ENCODE measurements around the gene NEURL1.

NEURL1 gene

GRCh38 chr10:103636492-103636891, 143.0 kb downstream of the NEURL1 start:
- Histone ChIP-seq H3K4me3 (no peak overlapping the region), H3K4me1 (no peaks in the 10 kb centered on the region), H3K36me3 (replicated peaks) (no peaks in the 10 kb centered on the region), H3K27me3 (ENCODE audit: low read depth) (no peaks in the 10 kb centered on the region), H3K9me3 (no peaks in the 10 kb centered on the region)
- in situ Hi-C loops (cut with MboI; ENCODE audit: low sequenced_read_pairs) = no loop called here
- no peak for DNase-seq (ENCODE audit: low spot score in 2 of 2)

GRCh38 chr10:103637011-103637410, 143.5 kb downstream of the NEURL1 start:
- no peaks in the 10 kb centered on the region for H3K36me3 ChIP-seq (replicated peaks)
- in situ Hi-C loops (cut with MboI; ENCODE audit: low sequenced_read_pairs) = no loop called here
- DNase-seq (ENCODE audit: low spot score in 2 of 2) = no peak
- no peak overlapping the region for H3K4me3 ChIP-seq
- no peaks in the 10 kb centered on the region for H3K4me1 ChIP-seq
- no peaks in the 10 kb centered on the region for H3K9me3 ChIP-seq
- H3K27me3 ChIP-seq (ENCODE audit: low read depth) = no peaks in the 10 kb centered on the region

- H3K4me3 ChIP-seq = no peak overlapping the region
- DNase-seq (ENCODE audit: low spot score in 2 of 2) = no peak
- no peaks in the 10 kb centered on the region for H3K9me3 ChIP-seq
- no peaks in the 10 kb centered on the region for H3K27me3 ChIP-seq (ENCODE audit: low read depth)
- no peaks in the 10 kb centered on the region for H3K4me1 ChIP-seq
- in situ Hi-C loops (cut with MboI; ENCODE audit: low sequenced_read_pairs) = no loop called here
- no peaks in the 10 kb centered on the region for H3K36me3 ChIP-seq (replicated peaks)
These were observed 144.5 kb downstream of the NEURL1 start for GRCh38 chr10:103637927-103638557.

GRCh38 chr10:103638948-103639347, 145.4 kb downstream of the NEURL1 start:
- in situ Hi-C loops (cut with MboI; ENCODE audit: low sequenced_read_pairs) = no loop called here
- no peak for DNase-seq (ENCODE audit: low spot score in 2 of 2)
- no peaks in the 10 kb centered on the region for H3K36me3 ChIP-seq (replicated peaks)
- no peaks in the 10 kb centered on the region for H3K9me3 ChIP-seq
- H3K4me1 ChIP-seq = no peaks in the 10 kb centered on the region
- H3K4me3 ChIP-seq = no peak overlapping the region
- no peaks in the 10 kb centered on the region for H3K27me3 ChIP-seq (ENCODE audit: low read depth)

- in situ Hi-C loops (cut with MboI; ENCODE audit: low sequenced_read_pairs) = no loop called here
- Histone ChIP-seq H3K9me3 (no peaks in the 10 kb centered on the region), H3K4me1 (no peaks in the 10 kb centered on the region), H3K4me3 (no peak overlapping the region), H3K27me3 (ENCODE audit: low read depth) (no peaks in the 10 kb centered on the region), H3K36me3 (replicated peaks) (no peaks in the 10 kb centered on the region)
- no peak for DNase-seq (ENCODE audit: low spot score in 2 of 2)
These were observed 147.1 kb downstream of the NEURL1 start for GRCh38 chr10:103640436-103641181.

GRCh38 chr10:103641326-103641725, 147.8 kb downstream of the NEURL1 start:
- in situ Hi-C loops (cut with MboI; ENCODE audit: low sequenced_read_pairs) = no loop called here
- no peaks in the 10 kb centered on the region for H3K36me3 ChIP-seq (replicated peaks)

More at GRCh38 chr10:103641326-103641725, 147.8 kb downstream of the NEURL1 start:
- Histone ChIP-seq H3K4me1 (no peaks in the 10 kb centered on the region), H3K9me3 (no peaks in the 10 kb centered on the region), H3K4me3 (no peak overlapping the region), H3K27me3 (ENCODE audit: low read depth) (no peaks in the 10 kb centered on the region)
- no peak for DNase-seq (ENCODE audit: low spot score in 2 of 2)
